ENCODE data around the gene ARHGAP26.

The ARHGAP26 gene

DNA sequence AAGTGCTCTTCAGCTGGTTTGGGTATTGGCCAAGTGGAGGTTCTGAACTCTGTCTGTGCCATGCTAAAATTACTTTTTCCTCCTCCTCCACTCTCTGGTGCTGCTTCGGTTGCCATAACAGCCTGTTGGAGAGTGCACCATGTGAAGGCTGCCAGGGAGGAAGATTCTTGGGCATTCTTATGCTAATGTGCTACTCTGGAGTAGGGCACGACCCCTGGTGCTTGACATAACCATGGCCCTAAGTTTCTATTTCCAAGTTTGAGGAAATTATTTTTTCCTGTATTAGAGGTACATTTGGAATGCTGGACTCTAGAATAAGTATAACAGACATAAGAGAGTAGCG, 111.6 kb downstream of the ARHGAP26 start:
- H3K27ac ChIP-seq, result peak overlapping the region in 1 of 2 donors; percentile 44
- TF ChIP-seq, protein P1, sequence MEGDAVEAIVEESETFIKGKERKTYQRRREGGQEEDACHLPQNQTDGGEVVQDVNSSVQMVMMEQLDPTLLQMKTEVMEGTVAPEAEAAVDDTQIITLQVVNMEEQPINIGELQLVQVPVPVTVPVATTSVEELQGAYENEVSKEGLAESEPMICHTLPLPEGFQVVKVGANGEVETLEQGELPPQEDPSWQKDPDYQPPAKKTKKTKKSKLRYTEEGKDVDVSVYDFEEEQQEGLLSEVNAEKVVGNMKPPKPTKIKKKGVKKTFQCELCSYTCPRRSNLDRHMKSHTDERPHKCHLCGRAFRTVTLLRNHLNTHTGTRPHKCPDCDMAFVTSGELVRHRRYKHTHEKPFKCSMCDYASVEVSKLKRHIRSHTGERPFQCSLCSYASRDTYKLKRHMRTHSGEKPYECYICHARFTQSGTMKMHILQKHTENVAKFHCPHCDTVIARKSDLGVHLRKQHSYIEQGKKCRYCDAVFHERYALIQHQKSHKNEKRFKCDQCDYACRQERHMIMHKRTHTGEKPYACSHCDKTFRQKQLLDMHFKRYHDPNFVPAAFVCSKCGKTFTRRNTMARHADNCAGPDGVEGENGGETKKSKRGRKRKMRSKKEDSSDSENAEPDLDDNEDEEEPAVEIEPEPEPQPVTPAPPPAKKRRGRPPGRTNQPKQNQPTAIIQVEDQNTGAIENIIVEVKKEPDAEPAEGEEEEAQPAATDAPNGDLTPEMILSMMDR (IDR thresholded peaks at IDR 0.05), result no peak
- no peak for DNase-seq
- H3K4me1 ChIP-seq, result peaks cover 0 to 46% (median 30%) of the 10 kb centered on the region in 4 donors
- H3K27me3 ChIP-seq, result no peaks in the 10 kb centered on the region
- no peak overlapping the region for H3K4me3 ChIP-seq
- intact Hi-C loops (cut with DNase I; ENCODE audit: low total_unique reads), result loop anchor here (5.0 kb wide), 1 partner anchor 219 kb away; no protein-coding TSS in a partner anchor
- H3K9me3 ChIP-seq, result no peaks in the 10 kb centered on the region
- peaks cover 0 to 11% (median 6%) of the 10 kb centered on the region in 3 donors for H3K36me3 ChIP-seq

DNA sequence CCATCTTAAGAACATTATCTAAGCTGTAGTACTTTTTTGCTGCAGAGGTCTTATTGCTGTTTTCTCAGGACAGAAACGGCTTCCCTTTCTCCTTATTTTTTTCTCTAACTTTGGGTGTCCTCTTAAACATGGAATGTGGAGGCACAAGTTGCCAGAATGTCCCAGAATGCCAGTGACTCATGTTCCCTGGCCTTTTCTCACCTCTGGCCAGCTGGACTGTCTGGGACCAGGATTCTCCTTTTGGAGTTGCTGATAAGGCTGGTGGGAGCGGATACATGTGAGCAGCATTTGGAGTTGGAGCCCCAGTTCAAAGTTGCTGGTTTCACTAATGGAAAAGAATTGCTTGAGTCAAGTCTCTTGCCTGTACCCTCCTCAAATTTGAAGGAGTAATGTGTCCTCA, 112.8 kb downstream of the ARHGAP26 start:
- Histone ChIP-seq H3K9me3 (no peaks in the 10 kb centered on the region), H3K4me3 (no peak overlapping the region), H3K4me1 (peaks cover 0 to 46% (median 30%) of the 10 kb centered on the region in 4 donors), H3K27me3 (no peaks in the 10 kb centered on the region), H3K36me3 (peaks cover 0 to 11% (median 6%) of the 10 kb centered on the region in 3 donors), H3K27ac (peak overlapping the region; percentile 13 to 44)
- TF ChIP-seq, protein P1 (IDR thresholded peaks at IDR 0.05), result no peak
- peak; percentile 46 to 83 for DNase-seq
- intact Hi-C loops (cut with DNase I; ENCODE audit: low total_unique reads), result loop anchor here (5.0 kb wide), 1 partner anchor 221 kb away; no protein-coding TSS in a partner anchor

DNA sequence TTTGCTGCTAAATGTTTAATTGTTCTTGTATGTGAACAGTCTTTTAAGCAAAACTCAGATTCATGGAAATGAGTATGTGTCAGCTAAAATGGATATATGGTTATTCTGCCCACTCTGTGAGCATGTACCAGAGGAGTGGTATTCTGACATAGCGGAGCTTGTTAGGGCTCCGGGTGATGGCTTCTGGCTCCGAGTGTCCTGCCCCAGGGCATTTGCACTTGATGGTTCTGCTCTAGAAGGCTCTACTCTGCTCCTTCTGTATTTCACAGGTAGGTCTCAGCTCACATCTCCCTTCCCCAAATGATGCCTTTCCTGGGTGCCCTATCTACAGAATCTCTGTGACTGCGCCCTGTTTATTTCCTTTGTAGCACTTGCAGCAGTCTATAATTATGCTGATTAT, 113.3 kb downstream of the ARHGAP26 start:
- H3K27me3 ChIP-seq, result no peaks in the 10 kb centered on the region
- no peak for DNase-seq
- TF ChIP-seq, protein P1 (IDR thresholded peaks at IDR 0.05), result no peak
- peaks cover 0 to 46% (median 31%) of the 10 kb centered on the region in 4 donors for H3K4me1 ChIP-seq
- H3K4me3 ChIP-seq, result no peak overlapping the region
- peaks cover 0 to 11% (median 6%) of the 10 kb centered on the region in 3 donors for H3K36me3 ChIP-seq
- intact Hi-C loops (cut with DNase I; ENCODE audit: low total_unique reads), result loop anchor here (5.0 kb wide), 1 partner anchor 221 kb away; no protein-coding TSS in a partner anchor
- peak overlapping the region; percentile 13 to 44 for H3K27ac ChIP-seq
- no peaks in the 10 kb centered on the region for H3K9me3 ChIP-seq

DNA sequence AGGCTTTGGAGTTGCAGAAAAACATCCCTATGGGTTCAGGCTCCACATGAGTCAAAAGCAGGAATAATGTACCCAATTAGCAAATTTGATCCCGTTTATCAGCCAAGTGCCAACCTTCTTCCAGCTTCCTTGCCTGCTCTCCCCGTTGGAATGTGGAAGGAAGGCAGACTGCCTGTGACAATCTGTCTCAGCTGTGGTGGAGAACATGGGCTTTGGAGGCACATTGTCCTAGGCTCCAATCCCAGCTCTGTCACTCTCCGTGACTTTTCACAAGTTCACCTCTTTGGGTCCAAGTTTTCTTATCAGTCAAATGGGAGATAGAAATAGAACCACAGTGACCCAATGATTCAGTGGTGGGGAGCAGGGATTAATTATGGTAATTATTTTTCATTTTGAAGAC, 113.9 kb downstream of the ARHGAP26 start:
- peaks cover 0 to 11% (median 6%) of the 10 kb centered on the region in 3 donors for H3K36me3 ChIP-seq
- H3K9me3 ChIP-seq, result no peaks in the 10 kb centered on the region
- TF ChIP-seq, protein P1 (IDR thresholded peaks at IDR 0.05), result no peak
- no peak overlapping the region for H3K4me3 ChIP-seq
- peaks cover 0 to 50% (median 33%) of the 10 kb centered on the region in 4 donors for H3K4me1 ChIP-seq
- H3K27ac ChIP-seq, result peak overlapping the region; percentile 13 to 44
- H3K27me3 ChIP-seq, result no peaks in the 10 kb centered on the region
- no peak for DNase-seq
- intact Hi-C loops (cut with DNase I; ENCODE audit: low total_unique reads), result loop anchor here (5.0 kb wide), 1 partner anchor 222 kb away; no protein-coding TSS in a partner anchor

DNA sequence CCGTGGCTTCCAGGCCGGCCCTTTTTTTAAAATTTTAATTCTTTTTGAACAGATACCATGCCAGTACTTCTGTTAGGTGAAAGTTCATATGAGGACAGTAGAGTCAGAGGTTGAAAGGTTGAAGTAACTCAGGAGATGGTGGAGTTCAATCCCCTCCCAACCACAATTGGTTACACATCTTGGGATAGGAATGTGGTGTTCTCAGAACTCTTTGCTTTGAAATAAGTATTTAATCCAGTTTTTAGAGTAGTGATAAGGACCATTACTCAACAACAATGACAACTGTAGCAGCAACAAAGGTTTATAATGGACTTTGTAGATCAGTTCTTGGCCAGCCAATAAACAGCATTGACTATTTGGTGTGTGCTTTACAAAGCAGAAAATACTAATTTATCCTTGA, 116.0 kb downstream of the ARHGAP26 start:
- no peak for DNase-seq
- no peak overlapping the region for H3K4me3 ChIP-seq
- no peak overlapping the region for H3K27ac ChIP-seq
- intact Hi-C loops (cut with DNase I; ENCODE audit: low total_unique reads), result no loop called here
- H3K36me3 ChIP-seq, result peaks cover 0 to 6% (median 0%) of the 10 kb centered on the region in 3 donors
- no peaks in the 10 kb centered on the region for H3K9me3 ChIP-seq
- TF ChIP-seq, protein P1 (IDR thresholded peaks at IDR 0.05), result no peak
- no peaks in the 10 kb centered on the region for H3K27me3 ChIP-seq
- peaks cover 0 to 37% (median 26%) of the 10 kb centered on the region in 4 donors for H3K4me1 ChIP-seq
